ENCODE data around the gene SHQ1. TPM values are rescaled to one million over a fixed set of nuclear protein-coding genes. Genes with fewer than 3 reads are reported as not detected.

The SHQ1 gene
- total and polyA plus RNA-seq, 2 donors (not counting 3 experiments of a cell fraction or from before 2014, with no cell fraction given): 7.3 to 20.6 TPM

DNA sequence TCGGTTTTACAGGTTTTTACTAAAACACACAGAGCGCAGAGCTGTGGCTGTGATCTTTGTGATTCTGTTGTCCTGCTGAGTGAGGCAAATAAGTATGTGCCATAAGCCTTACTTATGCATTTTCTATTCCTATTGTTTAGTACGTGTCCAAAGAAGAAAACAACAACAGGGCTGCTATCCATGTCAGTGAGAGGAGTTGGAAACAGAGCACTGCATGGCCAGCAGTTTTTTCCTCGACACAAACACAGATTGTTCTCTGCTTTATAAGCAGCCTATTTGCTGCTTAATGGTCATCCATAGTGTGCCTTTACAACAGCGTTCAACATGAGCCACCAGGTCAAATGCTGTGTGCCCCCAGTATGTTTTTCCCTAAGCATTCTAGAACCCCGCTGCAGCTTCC lies 79.8 kb downstream of the SHQ1 start:
- Histone ChIP-seq H3K4me1 (ENCODE audit: control insufficient read depth, extremely low read depth, insufficient read depth, low read length) (no peaks in the 10 kb centered on the region), H3K27ac (ENCODE audit: insufficient read depth, low read depth, low read length) (no peak overlapping the region), H3K27me3 (ENCODE audit: control insufficient read depth in 2 of 2, insufficient read depth in 2 of 2, low read length in 2 of 2) (no peaks in the 10 kb centered on the region), H4K20me1 (replicated peaks; ENCODE audit: control insufficient read depth, extremely low read depth, insufficient read depth, low read length) (no peaks in the 10 kb centered on the region), H3K9ac (replicated peaks; ENCODE audit: extremely low read depth, insufficient read depth, low read length) (no peak overlapping the region), H3K9me1 (replicated peaks; ENCODE audit: control insufficient read depth, extremely low read depth, insufficient read depth, low read length) (no peaks in the 10 kb centered on the region), H3K79me2 (ENCODE audit: control insufficient read depth, insufficient read depth, low read length) (no peaks in the 10 kb centered on the region), H3K4me2 (ENCODE audit: insufficient read depth, low read length) (no peak overlapping the region), H3K4me3 (replicated peaks in 1 of 3; ENCODE audit: insufficient read depth in 1 of 3, low read depth in 1 of 3, low read length in 3 of 3) (no peak overlapping the region), H3K9me3 (replicated peaks; ENCODE audit: control insufficient read depth, insufficient read depth, low read length) (no peaks in the 10 kb centered on the region), H2AFZ (ENCODE audit: low read depth, low read length) (no peak overlapping the region), H3K36me3 (ENCODE audit: control insufficient read depth in 2 of 2, extremely low read depth in 1 of 2, insufficient read depth in 2 of 2, low read length in 2 of 2) (no peaks in the 10 kb centered on the region)
- CTCF ChIA-PET: interaction anchor here (1.1 to 1.6 kb wide), 2 partner anchors 15 to 893 kb away, joined by 3 to 5 read pairs; no protein-coding TSS in a partner anchor
- DNase-seq (ENCODE audit: low read depth, low spot score) (no peak), FAIRE-seq (no peak)
- intact Hi-C loops (cut with micrococcal nuclease) (no loop called here), dilution Hi-C loops (cut with MboI; ENCODE audit: extremely low pct_ligation_motif_present, low sequenced_read_pairs) (no loop called here)
- no TSS peak for BruUV-seq (replicated peaks)
- POLR2A ChIA-PET: no interaction called here
- TF ChIP-seq POLR2AphosphoS5 (IDR thresholded peaks at IDR 0.05; ENCODE audit: insufficient read depth, low read depth, low read length): no peak
- TF ChIP-seq, protein P1, sequence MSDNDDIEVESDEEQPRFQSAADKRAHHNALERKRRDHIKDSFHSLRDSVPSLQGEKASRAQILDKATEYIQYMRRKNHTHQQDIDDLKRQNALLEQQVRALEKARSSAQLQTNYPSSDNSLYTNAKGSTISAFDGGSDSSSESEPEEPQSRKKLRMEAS (IDR thresholded peaks at IDR 0.05; ENCODE audit: insufficient read depth, insufficient read length): no peak
- no peak for TF ChIP-seq GATA2 (IDR thresholded peaks at IDR 0.05; ENCODE audit: insufficient read depth, insufficient read length, low read depth, low read length)
- TF ChIP-seq, protein P2, sequence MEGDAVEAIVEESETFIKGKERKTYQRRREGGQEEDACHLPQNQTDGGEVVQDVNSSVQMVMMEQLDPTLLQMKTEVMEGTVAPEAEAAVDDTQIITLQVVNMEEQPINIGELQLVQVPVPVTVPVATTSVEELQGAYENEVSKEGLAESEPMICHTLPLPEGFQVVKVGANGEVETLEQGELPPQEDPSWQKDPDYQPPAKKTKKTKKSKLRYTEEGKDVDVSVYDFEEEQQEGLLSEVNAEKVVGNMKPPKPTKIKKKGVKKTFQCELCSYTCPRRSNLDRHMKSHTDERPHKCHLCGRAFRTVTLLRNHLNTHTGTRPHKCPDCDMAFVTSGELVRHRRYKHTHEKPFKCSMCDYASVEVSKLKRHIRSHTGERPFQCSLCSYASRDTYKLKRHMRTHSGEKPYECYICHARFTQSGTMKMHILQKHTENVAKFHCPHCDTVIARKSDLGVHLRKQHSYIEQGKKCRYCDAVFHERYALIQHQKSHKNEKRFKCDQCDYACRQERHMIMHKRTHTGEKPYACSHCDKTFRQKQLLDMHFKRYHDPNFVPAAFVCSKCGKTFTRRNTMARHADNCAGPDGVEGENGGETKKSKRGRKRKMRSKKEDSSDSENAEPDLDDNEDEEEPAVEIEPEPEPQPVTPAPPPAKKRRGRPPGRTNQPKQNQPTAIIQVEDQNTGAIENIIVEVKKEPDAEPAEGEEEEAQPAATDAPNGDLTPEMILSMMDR (IDR thresholded peaks at IDR 0.05; ENCODE audit: extremely low read depth in 1 of 2, insufficient read depth in 1 of 2, low read depth in 1 of 2, low read length in 2 of 2): no peak
- TF ChIP-seq POLR2A (IDR thresholded peaks at IDR 0.05; ENCODE audit: low read depth, low read length): no peak
- no peak for TF ChIP-seq EZH2 (IDR thresholded peaks at IDR 0.05; ENCODE audit: borderline replicate concordance, low read depth, low read length, severe bottlenecking)
- no peak for TF ChIP-seq FOS (IDR thresholded peaks at IDR 0.05; ENCODE audit: borderline replicate concordance, insufficient read depth, low read length)
- no peak for TF ChIP-seq MYC (IDR thresholded peaks at IDR 0.05; ENCODE audit: low read depth, low read length)
- no peak for TF ChIP-seq JUN (IDR thresholded peaks at IDR 0.05; ENCODE audit: borderline replicate concordance, insufficient read depth, insufficient read length, low read depth)

Data from endothelial cell of umbilical vein (primary cell).